Heart left ventricle (tissue), 16 donors: ENCODE measurements around the gene MSI2. TPM values are rescaled to one million over a fixed set of nuclear protein-coding genes. Genes with fewer than 3 reads are reported as not detected.

Experiments
- ATAC-seq, 4 donors: fragments of 200-7000 bp; cut with Tn5 transposase; one replicate each; pipeline ENCODE4 v1.9.1; 2020 to 2022; ENCODE audit warnings: moderate library complexity in 4 of 4, mild to moderate bottlenecking in 3 of 4, moderate number of reproducible peaks in 1 of 4
- DNase-seq, 5 donors: peaks; one replicate each; pipeline ENCODE4 v3.0.0-alpha.2; 2020
- H3K27ac ChIP-seq, 12 donors: fragments of 200-600 bp; sonication (generic) in 4 of 12; one replicate each; pipeline versions ENCODE4 v1.5.0 to v1.8.0; 2016 to 2022; ENCODE audit warnings: mild to moderate bottlenecking in 2 of 12
- H3K27me3 ChIP-seq, 9 donors: fragments of 200-600 bp; sonication (generic) in 2 of 9; one replicate each; pipeline versions ENCODE4 v1.5.1 to v1.8.0; 2016 to 2022; ENCODE audit warnings: mild to moderate bottlenecking in 3 of 9
- H3K36me3 ChIP-seq, 9 donors: fragments of 200-600 bp; sonication (generic) in 2 of 9; one replicate each; pipeline versions ENCODE4 v1.5.0 to v1.8.0; 2018 to 2022; ENCODE audit warnings: mild to moderate bottlenecking in 2 of 9
- H3K4me1 ChIP-seq, 12 donors: fragments of 200-600 bp; sonication (generic) in 4 of 12; one replicate each; pipeline versions ENCODE4 v1.5.0 to v1.8.0; 2016 to 2022; ENCODE audit warnings: mild to moderate bottlenecking in 3 of 12
- H3K4me3 ChIP-seq, 12 donors: fragments of 200-600 bp; sonication (generic) in 4 of 12; one replicate each; pipeline versions ENCODE4 v1.5.0 to v1.8.0; 2017 to 2022; ENCODE audit warnings: mild to moderate bottlenecking in 9 of 12, moderate library complexity in 4 of 12
- H3K9me3 ChIP-seq, 12 donors: fragments of 200-600 bp; sonication (generic) in 4 of 12; one replicate each; pipeline versions ENCODE4 v1.5.0 to v1.8.0; 2016 to 2022; ENCODE audit warnings: mild to moderate bottlenecking in 1 of 12
- CTCF ChIP-seq, 12 donors: fragments of 200-600 bp; sonication (generic) in 4 of 12; IDR thresholded peaks; one replicate each; pipeline versions ENCODE4 v1.5.0 to v1.8.0; 2018 to 2022; ENCODE audit warnings: antibody characterized with exemption in 12 of 12, mild to moderate bottlenecking in 5 of 12
- POLR2A ChIP-seq, 2 donors: fragments of 450-650 bp; IDR thresholded peaks; one replicate each; pipeline ENCODE4 v1.6.1; 2017; ENCODE audit warnings: antibody characterized with exemption in 2 of 2, mild to moderate bottlenecking in 2 of 2, moderate library complexity in 2 of 2
- WGBS, 4 donors: extraction: QIAGEN DNeasy Blood & Tissue Kit in 2 of 4; methylation state at CpG; one replicate each; pipeline versions ENCODE4 v1.1.5 to v1.1.7; 2013 to 2018; 5-methylcytosine and 5-hydroxymethylcytosine counted together
- intact Hi-C, 10 donors: fragments of 100-400 bp; cut with DNase I; formaldehyde crosslinking; loops; one replicate each; pipeline versions ENCODE4 v1.11.1 to v1.14.2; 2022
- polyA plus RNA-seq, 2 donors: library from polyadenylated mRNA; stranded (reverse); fragments of 200-250 nt; gene quantifications; one replicate each; pipeline ENCODE4 v1.2.3, GENCODE V29; 2013
- total RNA-seq, 9 donors: library from RNA; depleted of rRNA in 2 of 9; stranded (reverse); fragments of >200 nt in 2 of 9; fragmentation: NEBNext Ultra II Directional in 3 of 9; extraction: Animal tissue kit (Norgen Biotek cat#: 25700) in 3 of 9; gene quantifications; one replicate each; pipeline versions ENCODE4 v1.1.0 to v1.2.4, GENCODE V29; 2016 to 2023
- donor health status: ischemic (EF 13 %, LVEDD 7.1; RV severe dilation, severe dysfunction).
- donor health status: healthy with polysubstance abuse.
- donor health status: DM: no; HTN: yes; CAD: no.
- donor health status: DM: no; HTN: no; CAD: no.
- donor health status: ischemic (EF 25% LVEDD 6.9; RV normal size, moderate dysfunction).
- donor health status: ischemic (EF 25% LVEDD 5.7; RV mildly dilated, moderate dysfunction).
- donor health status: healthy.
- donor health status: DM: yes; HTN: yes; CAD: no.
- donor health status: ischemic (EF 35%, LVEDD 5.7; RV mildly dilated, moderate dysfunction).
- donor health status: nonischemic (EF 11% LVEDD 7.7; RV severe dilation, severe dysfunction).
- donor health status: DM: yes; HTN: yes; CAD: no.
- donor health status: PGD.
- donor health status: ischemic (EF 29% LVEDD 5.4; RV normal size, mild dysfunction).
- donor health status: nonischemic (EF 23%, LVEDD 6.1; RV moderate dilation, normal function).

MSI2 gene
- total and polyA plus RNA-seq, 11 donors: 35.9 to 120 (median 104) TPM

GRCh38 chr17:57585341-57586195 lies 329.2 kb downstream of the MSI2 start:
- Histone ChIP-seq H3K9me3 (no peaks in the 10 kb centered on the region), H3K4me3 (no peak overlapping the region), H3K36me3 (no peaks in the 10 kb centered on the region), H3K27ac (no peak overlapping the region), H3K27me3 (no peaks in the 10 kb centered on the region), H3K4me1 (peaks cover 0 to 14% (median 6%) of the 10 kb centered on the region in 12 donors)
- intact Hi-C loops: no loop called here
- DNase-seq: no peak
- 88 to 97% (median 95%) methylated on average over 20 to 22 of the region's 22 CpGs for WGBS, 4 donors
- no peak for ATAC-seq
- TF ChIP-seq POLR2A (IDR thresholded peaks at IDR 0.05): no peak
- TF ChIP-seq CTCF (IDR thresholded peaks at IDR 0.05): no peak

- DNase-seq (no peak), ATAC-seq (no peak)
- intact Hi-C loops: no loop called here
- TF ChIP-seq POLR2A (IDR thresholded peaks at IDR 0.05): no peak
- no peak for TF ChIP-seq CTCF (IDR thresholded peaks at IDR 0.05)
- Histone ChIP-seq H3K27ac (no peak overlapping the region), H3K36me3 (no peaks in the 10 kb centered on the region), H3K9me3 (no peaks in the 10 kb centered on the region), H3K4me1 (peaks cover 0 to 14% (median 6%) of the 10 kb centered on the region in 12 donors), H3K4me3 (no peak overlapping the region), H3K27me3 (no peaks in the 10 kb centered on the region)
- 79 to 89% (median 83%) methylated on average over 5 of the region's 5 CpGs for WGBS, 4 donors
Measured at GRCh38 chr17:57586196-57586740, 329.9 kb downstream of the MSI2 start.

- no peak overlapping the region for H3K27ac ChIP-seq
- no peaks in the 10 kb centered on the region for H3K9me3 ChIP-seq
- DNase-seq (no peak), ATAC-seq (no peak)
- H3K4me1 ChIP-seq: peaks cover 0 to 14% (median 6%) of the 10 kb centered on the region in 12 donors
- no peaks in the 10 kb centered on the region for H3K36me3 ChIP-seq
- H3K27me3 ChIP-seq: no peaks in the 10 kb centered on the region
- 91 to 94% (median 93%) methylated on average over 4 of the region's 4 CpGs for WGBS, 4 donors
- H3K4me3 ChIP-seq: no peak overlapping the region
- intact Hi-C loops: no loop called here
- TF ChIP-seq CTCF (IDR thresholded peaks at IDR 0.05) (no peak), POLR2A (IDR thresholded peaks at IDR 0.05) (no peak)
Measured at GRCh38 chr17:57586742-57587141, 330.4 kb downstream of the MSI2 start.

GRCh38 chr17:57587193-57587969 lies 331.1 kb downstream of the MSI2 start:
- DNase-seq: no peak
- WGBS, 4 donors: 94 to 98% (median 97%) methylated on average over 16 of the region's 16 CpGs
- no peak for ATAC-seq
- no peaks in the 10 kb centered on the region for H3K36me3 ChIP-seq
- no peak overlapping the region for H3K27ac ChIP-seq
- H3K4me1 ChIP-seq: peaks cover 0 to 14% (median 6%) of the 10 kb centered on the region in 12 donors
- intact Hi-C loops: no loop called here
- H3K9me3 ChIP-seq: no peaks in the 10 kb centered on the region
- no peaks in the 10 kb centered on the region for H3K27me3 ChIP-seq
- H3K4me3 ChIP-seq: no peak overlapping the region
- no peak for TF ChIP-seq CTCF (IDR thresholded peaks at IDR 0.05)
- TF ChIP-seq POLR2A (IDR thresholded peaks at IDR 0.05): no peak
